Activated CD4-positive, CD25-positive, alpha-beta regulatory T cell treated with anti-CD3 and anti-CD28 coated beads, Interleukin-2, amount 50 U/mL, for 72 hours (primary cell): Measurements from ENCODE around the gene ACOX2.

Experiments
- DNase-seq: peaks from one replicate; pipeline ENCODE4 v3.0.0; 2021

Gene ACOX2

GRCh38 chr3:58536501-58537411 lies at the start of gene ACOX2:
Gene ACOX2 (minus strand): TSS chr3:58537190. CDS start chr3:58535106, 2,084 bp downstream.
- no peak for DNase-seq

- DNase-seq = no peak
Observed at GRCh38 chr3:58585994-58586393, 49.0 kb upstream of the ACOX2 start.

GRCh38 chr3:58585005-58585786 lies 48.2 kb upstream of the ACOX2 start:
- peak; percentile 54 for DNase-seq

DNA sequence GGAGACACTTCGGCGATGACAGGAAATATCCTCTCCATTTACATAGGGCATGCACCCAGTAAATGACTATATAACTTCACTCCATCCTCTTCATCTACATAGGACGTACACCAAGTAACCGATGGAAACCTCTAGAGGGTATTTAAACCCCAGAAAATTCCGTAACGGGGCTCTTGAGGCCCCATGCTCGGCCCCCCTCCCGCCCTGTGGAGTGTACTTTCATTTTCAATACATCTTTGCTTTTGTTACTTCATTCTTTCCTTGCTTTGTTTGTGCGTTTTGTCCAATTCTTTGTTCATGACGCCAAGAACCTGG lies 47.7 kb upstream of the ACOX2 start:
- DNase-seq = no peak

DNA sequence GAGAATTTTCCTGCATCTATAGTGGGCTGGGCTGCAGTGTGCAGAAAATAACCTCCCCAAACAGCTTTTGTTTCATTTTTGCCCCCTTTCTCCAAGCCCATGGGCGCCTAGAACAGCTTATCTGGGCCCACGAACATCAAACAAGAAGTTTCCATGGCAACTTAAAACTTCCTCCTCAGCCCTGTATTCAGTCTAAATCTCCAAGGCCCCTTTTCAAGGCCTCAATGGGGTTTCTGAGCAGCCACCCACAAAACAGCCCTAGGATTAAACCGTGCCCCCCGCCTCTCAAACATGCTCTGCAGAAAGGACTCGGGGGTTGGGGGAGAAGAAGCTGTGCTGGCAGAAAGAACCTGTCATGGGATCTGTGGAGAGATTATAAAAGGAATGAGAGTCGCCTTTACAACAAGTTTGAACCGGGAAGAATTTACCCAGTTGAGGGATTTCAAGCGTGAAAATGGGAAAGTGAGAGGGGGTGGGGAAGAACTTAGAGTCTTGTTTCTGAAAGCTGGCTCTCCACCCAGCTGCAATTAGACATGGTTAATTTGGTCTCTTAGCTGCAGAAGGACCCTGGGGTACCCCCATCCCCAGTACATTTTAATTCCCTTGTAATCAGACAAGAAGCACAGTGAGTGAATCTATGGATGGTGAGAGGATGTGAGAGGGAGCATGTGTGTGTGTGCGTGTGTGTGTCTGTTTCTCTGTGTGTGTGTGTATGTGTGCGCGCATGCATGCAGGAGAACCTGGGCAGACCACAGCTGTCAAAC lies 44.5 kb upstream of the ACOX2 start:
- no peak for DNase-seq

GRCh38 chr3:58580826-58581327 lies 43.9 kb upstream of the ACOX2 start:
- no peak for DNase-seq

DNA sequence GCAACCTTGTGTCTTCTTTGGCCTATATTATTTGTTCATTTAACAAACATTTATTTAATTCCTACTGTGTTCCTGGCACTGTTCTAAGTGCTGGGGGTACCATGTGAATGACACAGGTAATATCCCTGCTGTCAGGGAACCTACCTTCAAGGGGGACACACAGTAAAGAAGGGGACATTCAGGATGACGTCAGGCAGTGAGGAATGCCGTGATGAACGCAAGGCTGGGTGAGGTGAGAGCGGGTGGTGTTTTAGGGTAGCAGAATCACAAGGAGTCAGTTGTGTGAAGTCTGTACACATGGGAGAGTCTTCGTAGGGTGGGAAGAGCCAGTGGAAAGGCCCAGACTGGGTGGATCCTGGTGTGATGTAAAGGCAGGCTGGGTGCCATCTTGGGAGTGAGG lies 41.9 kb upstream of the ACOX2 start:
- DNase-seq = no peak

DNA sequence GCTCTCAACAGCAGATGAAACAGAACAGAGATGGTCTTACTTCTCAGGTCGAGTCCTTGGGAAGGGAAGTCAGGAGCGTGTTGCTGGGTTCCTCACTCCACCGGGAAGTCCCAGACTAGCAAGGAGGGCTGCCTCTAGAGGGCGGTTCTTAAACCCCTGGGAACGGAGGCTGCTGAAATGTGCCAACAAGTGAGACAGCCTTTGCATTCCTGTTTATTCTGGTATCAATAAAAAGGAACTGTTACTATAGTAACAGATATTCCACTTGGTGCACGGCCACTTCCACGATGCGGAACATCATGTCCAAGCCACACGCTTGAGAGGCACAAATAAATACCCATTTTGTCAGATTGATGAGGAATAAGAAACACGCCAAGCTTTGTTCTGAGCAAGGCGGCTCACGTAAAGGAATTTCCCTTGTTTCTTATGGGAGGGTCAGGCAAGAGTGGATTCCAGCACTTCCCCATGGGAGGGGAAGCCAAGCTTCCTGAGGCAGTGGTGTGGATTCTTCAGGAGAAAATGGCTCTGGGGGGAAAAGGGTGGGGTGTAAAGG lies 40.4 kb upstream of the ACOX2 start, which contains the start of gene FAM107A:
Gene FAM107A (minus strand): TSS at position 123 of the 553 bp plus-strand sequence. CDS start 7,531 bp downstream, outside the sequence.
- DNase-seq = no peak

GRCh38 chr3:58576716-58577115 lies 39.7 kb upstream of the ACOX2 start:
- DNase-seq = no peak

- DNase-seq = no peak
Observed at GRCh38 chr3:58575971-58576652, 39.1 kb upstream of the ACOX2 start.

DNA sequence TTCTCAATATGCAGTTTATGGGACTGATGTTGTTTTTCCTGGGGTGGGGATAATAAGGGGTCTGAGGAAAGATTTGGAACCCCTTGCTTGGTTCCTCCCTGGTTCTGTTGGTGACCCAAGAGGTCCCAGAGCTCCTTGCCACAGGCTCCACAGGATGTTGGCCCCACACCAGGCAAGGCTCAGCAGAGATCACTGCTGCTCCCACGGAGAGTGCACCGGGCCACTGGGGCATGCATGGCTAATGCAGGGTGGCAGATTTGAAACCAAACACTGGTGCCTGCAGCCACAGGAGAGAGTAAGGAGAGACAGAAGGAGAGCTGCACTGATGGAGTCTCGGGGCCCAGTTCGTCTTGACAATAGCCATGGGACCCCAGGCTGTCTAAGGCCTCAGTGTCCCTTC lies 37.7 kb upstream of the ACOX2 start:
- DNase-seq = no peak

GRCh38 chr3:58574106-58574505 lies 37.1 kb upstream of the ACOX2 start:
- DNase-seq = no peak

GRCh38 chr3:58573640-58574039 lies 36.6 kb upstream of the ACOX2 start:
- no peak for DNase-seq

GRCh38 chr3:58572634-58573230 lies 35.7 kb upstream of the ACOX2 start:
- DNase-seq = no peak

DNA sequence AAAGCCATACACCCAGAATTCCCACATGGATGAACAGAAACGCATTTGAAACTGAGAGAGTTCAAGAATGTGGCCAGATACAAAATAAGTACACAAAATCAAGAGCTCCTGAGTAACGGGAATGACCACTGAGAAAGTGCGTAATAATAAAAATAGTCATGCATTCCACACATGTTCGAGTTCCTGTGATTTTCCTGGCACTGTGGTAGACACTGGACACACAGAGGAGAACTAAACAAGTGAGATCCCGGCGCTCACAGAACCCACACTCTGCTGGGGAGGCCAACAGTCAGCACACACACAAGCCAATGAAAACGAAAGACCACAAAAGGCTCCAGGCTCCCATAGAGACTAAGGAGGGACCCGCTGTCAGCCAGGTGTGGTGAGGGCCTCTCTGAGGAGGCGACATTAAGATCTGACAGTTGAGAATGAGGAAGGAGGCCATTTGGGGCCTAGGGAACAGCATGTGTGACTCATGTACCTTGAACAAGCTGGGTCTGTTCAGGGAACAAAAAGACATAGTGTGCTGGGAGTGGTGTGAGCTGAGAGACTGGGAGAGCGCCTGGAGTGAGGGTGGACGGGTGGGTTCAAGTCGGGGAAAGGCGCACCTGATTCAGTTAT lies 35.1 kb upstream of the ACOX2 start:
- DNase-seq = no peak

- DNase-seq = no peak
Observed at GRCh38 chr3:58570851-58571250, 33.9 kb upstream of the ACOX2 start.

GRCh38 chr3:58569287-58570001 lies 32.5 kb upstream of the ACOX2 start:
- DNase-seq = no peak

DNA sequence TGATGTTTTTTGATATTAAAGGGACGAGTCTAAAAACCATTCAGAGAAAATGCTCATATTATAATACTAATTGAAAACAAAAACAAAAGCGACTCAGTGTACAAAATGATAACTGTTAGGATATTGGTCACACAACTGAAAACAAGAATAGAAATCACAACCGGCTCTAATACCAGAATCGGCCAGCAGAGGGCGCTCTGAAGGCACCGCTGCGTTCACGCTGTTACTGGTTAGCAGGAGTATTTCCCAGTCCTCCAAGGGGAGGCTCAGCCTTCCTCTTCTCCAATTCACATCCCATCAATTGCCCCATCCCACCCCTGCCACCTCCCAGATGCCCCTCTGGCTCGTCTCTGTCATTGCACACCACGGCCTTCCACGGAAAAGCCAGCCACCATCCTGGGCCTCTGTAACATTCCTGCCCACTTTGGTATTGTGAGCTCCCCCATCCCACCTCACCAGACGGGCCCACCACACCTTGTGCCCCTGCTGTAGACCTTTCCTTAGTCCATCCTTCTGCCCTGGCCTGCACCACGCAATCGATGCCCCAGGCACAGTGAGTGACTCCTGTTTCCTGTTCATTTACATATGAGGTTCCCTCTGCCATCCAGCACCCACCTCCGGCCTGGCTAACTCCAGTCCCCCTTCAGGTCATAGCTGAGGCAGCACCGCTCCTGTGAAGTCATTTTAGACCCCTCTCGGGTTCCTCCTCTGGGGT lies 31.7 kb upstream of the ACOX2 start:
- DNase-seq = peak; percentile 83

GRCh38 chr3:58567251-58567515 lies 30.2 kb upstream of the ACOX2 start:
- DNase-seq = no peak
